ENCODE results near the gene CLEC1B.

- TF ChIP-seq CTCF (conservative IDR thresholded peaks at IDR 0.05) (no peak), ZFX (IDR thresholded peaks at IDR 0.05) (no peak)
Measured at GRCh38 chr12:10042167-10042566, 43.2 kb upstream of the CLEC1B start.

Measured in C4-2B (cell line).